Dendritic cell treated with granulocyte-macrophage colony-stimulating factor and Interleukin-4, amounts not matched to agents 40 ng/mL and 50 ng/mL, for 4 days (primary cell): ENCODE results near the gene APOA5.

Experiments used
- H3K27ac Mint-ChIP-seq: one replicate; pipeline ENCODE4 v1.8.0; 2022; ENCODE audit warnings: mild to moderate bottlenecking, mixed read lengths
- H3K27me3 Mint-ChIP-seq: one replicate; pipeline ENCODE4 v1.8.0; 2022; ENCODE audit warnings: mild to moderate bottlenecking, mixed read lengths
- H3K36me3 Mint-ChIP-seq: one replicate; pipeline ENCODE4 v1.8.0; 2022; ENCODE audit warnings: low read depth, mixed read lengths
- H3K4me1 Mint-ChIP-seq: one replicate; pipeline ENCODE4 v1.8.0; 2022; ENCODE audit warnings: low read depth, mixed read lengths
- H3K4me3 Mint-ChIP-seq: one replicate; pipeline ENCODE4 v1.8.0; 2022; ENCODE audit warnings: mild to moderate bottlenecking, moderate library complexity, mixed read lengths
- H3K9me3 Mint-ChIP-seq: one replicate; pipeline ENCODE4 v1.8.0; 2022; ENCODE audit warnings: mixed read lengths
- intact Hi-C: fragments of 100-400 bp; cut with micrococcal nuclease; formaldehyde crosslinking; loops from one replicate; pipeline ENCODE4 v1.15.0; 2022

Gene APOA5

GRCh38 chr11:116750070-116750718, 41.5 kb downstream of the APOA5 start:
- H3K9me3 Mint-ChIP-seq, result no peaks in the 10 kb centered on the region

GRCh38 chr11:116742104-116742503, 49.6 kb downstream of the APOA5 start:
- Mint-ChIP-seq H3K27ac (no peak overlapping the region), H3K9me3 (no peaks in the 10 kb centered on the region), H3K27me3 (no peaks in the 10 kb centered on the region), H3K36me3 (peaks cover 12% of the 10 kb centered on the region), H3K4me3 (no peak overlapping the region), H3K4me1 (peaks cover 17% of the 10 kb centered on the region)
- intact Hi-C loops, result no loop called here

More at GRCh38 chr11:116750070-116750718, 41.5 kb downstream of the APOA5 start:
- H3K4me3 Mint-ChIP-seq, result no peak overlapping the region
- peaks cover 5% of the 10 kb centered on the region for H3K4me1 Mint-ChIP-seq
- H3K27ac Mint-ChIP-seq, result no peak overlapping the region
- no peaks in the 10 kb centered on the region for H3K27me3 Mint-ChIP-seq
- peaks cover 21% of the 10 kb centered on the region for H3K36me3 Mint-ChIP-seq
- intact Hi-C loops, result no loop called here

GRCh38 chr11:116740741-116741140, 50.9 kb downstream of the APOA5 start:
- Mint-ChIP-seq H3K36me3 (peaks cover 6% of the 10 kb centered on the region), H3K4me1 (peaks cover 17% of the 10 kb centered on the region), H3K27me3 (no peaks in the 10 kb centered on the region), H3K27ac (no peak overlapping the region), H3K9me3 (no peaks in the 10 kb centered on the region), H3K4me3 (no peak overlapping the region)
- intact Hi-C loops, result no loop called here
